Mucosa of descending colon (tissue), 3 donors: ENCODE results near the gene ABCB8. TPM values are rescaled to one million over a fixed set of nuclear protein-coding genes. Genes with fewer than 3 reads are reported as not detected.

Experiments
- ATAC-seq: fragments of 200-7000 bp; cut with Tn5 transposase; one replicate; pipeline ENCODE4 v1.9.1; 2020; ENCODE audit warnings: mild to moderate bottlenecking, moderate library complexity
- DNase-seq, 3 donors: peaks; one replicate each; pipeline ENCODE4 v3.0.0-alpha.2; 2020
- H3K36me3 ChIP-seq: fragments of 200-600 bp; one replicate; pipeline ENCODE4 v1.8.0; 2021; ENCODE audit warnings: low read depth, mild to moderate bottlenecking
- H3K4me1 ChIP-seq: fragments of 200-600 bp; one replicate; pipeline ENCODE4 v1.8.0; 2021; ENCODE audit warnings: low read depth, mild to moderate bottlenecking
- H3K4me3 ChIP-seq: fragments of 200-600 bp; one replicate; pipeline ENCODE4 v1.8.0; 2021; ENCODE audit warnings: mild to moderate bottlenecking
- H3K9me3 ChIP-seq: fragments of 200-600 bp; one replicate; pipeline ENCODE4 v1.8.0; 2021; ENCODE audit warnings: mild to moderate bottlenecking
- intact Hi-C, 2 donors: fragments of 100-400 bp; cut with DNase I in 1 of 2; cut with micrococcal nuclease in 1 of 2; formaldehyde crosslinking; loops; one replicate each; pipeline versions ENCODE4 v1.11.0 to v1.11.1; 2022; cut with DNase I, micrococcal nuclease
- total RNA-seq, 3 donors: library from RNA; stranded (reverse); fragmentation: NEBNext Ultra II Directional in 2 of 3; extraction: Animal tissue kit (Norgen Biotek cat#: 25700) in 2 of 3; gene quantifications; one replicate each; pipeline versions ENCODE4 v1.2.1 to v1.2.4, GENCODE V29; 2021 to 2023
- TF ChIP-seq, protein P1 (sequence below): fragments of 200-600 bp; IDR thresholded peaks from one replicate; pipeline ENCODE4 v1.8.0; 2022; ENCODE audit warnings: antibody characterized with exemption, mild to moderate bottlenecking
- donor health status: DM: no; HTN: no; CAD: no; lungs with moderate emphysema.
- donor health status: DM: no; HTN: no; CAD: no.
- donor health status: DM: no; HTN: yes; CAD: no.

Gene ABCB8
- total RNA-seq, 3 donors from 2014 or later: 40.1 to 44.9 (median 41.8) TPM

DNA sequence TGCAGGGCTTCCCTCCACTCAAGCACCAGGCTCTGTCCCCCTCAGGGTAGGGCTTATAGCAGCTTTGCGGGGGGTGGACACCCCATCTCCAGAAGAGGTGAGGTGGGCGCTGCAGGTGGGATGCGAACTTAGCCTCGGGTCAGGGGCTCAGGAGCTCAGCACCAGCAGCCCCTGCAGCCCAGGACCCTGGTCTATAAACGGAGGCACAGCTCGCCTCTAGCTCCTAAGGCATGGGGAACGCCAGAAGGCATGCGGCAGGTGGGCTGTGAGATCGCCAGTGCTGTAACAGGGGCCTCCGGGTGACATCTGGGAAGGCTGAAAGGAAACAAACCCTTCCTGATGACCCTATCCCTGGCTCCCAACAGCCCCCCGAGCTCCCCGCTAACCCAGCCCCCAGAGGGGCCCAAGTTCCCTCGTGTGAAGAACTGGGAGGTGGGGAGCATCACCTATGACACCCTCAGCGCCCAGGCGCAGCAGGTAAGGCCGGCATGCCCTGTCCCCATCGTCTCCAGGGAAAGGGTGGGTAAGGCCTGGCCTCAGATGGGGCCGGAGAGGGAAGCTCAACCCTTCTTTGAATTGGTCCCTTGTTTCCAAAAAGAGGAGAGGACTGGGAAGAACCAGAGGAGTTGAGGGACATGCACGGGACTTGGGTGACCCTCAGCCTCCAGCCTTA lies 33.3 kb upstream of the ABCB8 start:
- peaks cover 10% of the 10 kb centered on the region for H3K9me3 ChIP-seq
- no peaks in the 10 kb centered on the region for H3K36me3 ChIP-seq
- DNase-seq (no peak), ATAC-seq (no peak)
- no peaks in the 10 kb centered on the region for H3K4me1 ChIP-seq
- H3K4me3 ChIP-seq: no peak overlapping the region
- intact Hi-C loops: no loop called here
- TF ChIP-seq, protein P1, sequence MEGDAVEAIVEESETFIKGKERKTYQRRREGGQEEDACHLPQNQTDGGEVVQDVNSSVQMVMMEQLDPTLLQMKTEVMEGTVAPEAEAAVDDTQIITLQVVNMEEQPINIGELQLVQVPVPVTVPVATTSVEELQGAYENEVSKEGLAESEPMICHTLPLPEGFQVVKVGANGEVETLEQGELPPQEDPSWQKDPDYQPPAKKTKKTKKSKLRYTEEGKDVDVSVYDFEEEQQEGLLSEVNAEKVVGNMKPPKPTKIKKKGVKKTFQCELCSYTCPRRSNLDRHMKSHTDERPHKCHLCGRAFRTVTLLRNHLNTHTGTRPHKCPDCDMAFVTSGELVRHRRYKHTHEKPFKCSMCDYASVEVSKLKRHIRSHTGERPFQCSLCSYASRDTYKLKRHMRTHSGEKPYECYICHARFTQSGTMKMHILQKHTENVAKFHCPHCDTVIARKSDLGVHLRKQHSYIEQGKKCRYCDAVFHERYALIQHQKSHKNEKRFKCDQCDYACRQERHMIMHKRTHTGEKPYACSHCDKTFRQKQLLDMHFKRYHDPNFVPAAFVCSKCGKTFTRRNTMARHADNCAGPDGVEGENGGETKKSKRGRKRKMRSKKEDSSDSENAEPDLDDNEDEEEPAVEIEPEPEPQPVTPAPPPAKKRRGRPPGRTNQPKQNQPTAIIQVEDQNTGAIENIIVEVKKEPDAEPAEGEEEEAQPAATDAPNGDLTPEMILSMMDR: no peak

DNA sequence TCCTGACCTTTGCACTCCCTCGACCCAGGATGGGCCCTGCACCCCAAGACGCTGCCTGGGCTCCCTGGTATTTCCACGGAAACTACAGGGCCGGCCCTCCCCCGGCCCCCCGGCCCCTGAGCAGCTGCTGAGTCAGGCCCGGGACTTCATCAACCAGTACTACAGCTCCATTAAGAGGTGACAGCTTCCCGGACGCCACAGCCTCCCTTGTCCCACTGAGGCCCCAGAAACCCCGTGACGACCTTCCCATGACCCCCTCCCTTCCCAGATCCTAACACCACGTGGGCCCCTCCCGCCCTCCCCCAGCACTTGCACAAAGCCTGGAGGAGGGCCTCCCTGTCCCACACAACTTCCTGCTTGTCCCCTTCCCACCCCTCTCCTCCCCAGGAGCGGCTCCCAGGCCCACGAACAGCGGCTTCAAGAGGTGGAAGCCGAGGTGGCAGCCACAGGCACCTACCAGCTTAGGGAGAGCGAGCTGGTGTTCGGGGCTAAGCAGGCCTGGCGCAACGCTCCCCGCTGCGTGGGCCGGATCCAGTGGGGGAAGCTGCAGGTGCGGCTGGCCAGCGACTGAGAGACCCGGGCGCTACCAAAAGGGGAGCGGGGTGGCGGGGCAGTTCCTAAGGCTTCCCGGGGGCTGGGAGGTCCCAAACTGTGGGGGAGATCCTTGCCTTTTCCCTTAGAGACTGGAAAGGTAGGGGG lies 31.7 kb upstream of the ABCB8 start:
- H3K4me1 ChIP-seq: no peaks in the 10 kb centered on the region
- DNase-seq (no peak), ATAC-seq (no peak)
- TF ChIP-seq, protein P1: no peak
- H3K4me3 ChIP-seq: no peak overlapping the region
- H3K36me3 ChIP-seq: no peaks in the 10 kb centered on the region
- intact Hi-C loops: no loop called here
- no peaks in the 10 kb centered on the region for H3K9me3 ChIP-seq

DNA sequence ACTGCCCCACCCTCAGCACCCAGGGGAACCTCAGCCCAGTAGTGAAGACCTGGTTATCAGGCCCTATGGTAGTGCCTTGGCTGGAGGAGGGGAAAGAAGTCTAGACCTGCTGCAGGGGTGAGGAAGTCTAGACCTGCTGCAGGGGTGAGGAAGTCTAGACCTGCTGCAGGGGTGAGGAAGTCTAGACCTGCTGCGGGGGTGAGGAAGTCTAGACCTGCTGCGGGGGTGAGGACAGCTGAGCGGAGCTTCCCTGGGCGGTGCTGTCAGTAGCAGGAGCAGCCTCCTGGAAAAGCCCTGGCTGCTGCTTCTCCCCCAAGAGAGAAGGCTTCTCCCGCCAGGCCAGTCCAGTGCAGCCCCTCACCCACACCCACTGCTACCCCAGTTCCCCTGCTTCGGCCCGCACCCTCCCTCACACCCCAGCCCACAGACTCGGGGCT lies 31.2 kb upstream of the ABCB8 start:
- Histone ChIP-seq H3K36me3 (no peaks in the 10 kb centered on the region), H3K9me3 (no peaks in the 10 kb centered on the region), H3K4me1 (no peaks in the 10 kb centered on the region), H3K4me3 (no peak overlapping the region)
- TF ChIP-seq, protein P1: no peak
- DNase-seq (no peak), ATAC-seq (no peak)
- intact Hi-C loops: no loop called here

DNA sequence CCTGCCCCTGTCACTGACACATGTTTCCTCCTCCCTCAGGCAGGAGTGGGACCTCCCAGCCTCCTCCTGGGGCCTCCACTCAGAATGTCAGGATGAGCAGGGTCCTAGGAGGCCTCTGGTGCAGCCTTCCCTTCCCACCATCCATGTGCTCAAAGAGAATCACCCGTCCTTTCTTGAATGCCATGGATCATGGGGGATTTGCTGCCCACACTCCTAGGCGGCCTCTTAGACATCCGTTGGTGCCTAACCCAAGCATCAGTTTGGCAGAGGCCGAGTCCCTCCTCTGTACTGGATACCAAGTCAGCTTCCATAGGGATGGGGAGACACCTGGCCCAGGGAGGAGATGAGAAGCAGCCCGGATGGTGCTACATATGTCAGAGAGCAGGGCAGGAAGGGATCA lies 30.4 kb upstream of the ABCB8 start:
- H3K4me3 ChIP-seq: no peak overlapping the region
- DNase-seq: no peak
- no peaks in the 10 kb centered on the region for H3K36me3 ChIP-seq
- H3K4me1 ChIP-seq: no peaks in the 10 kb centered on the region
- TF ChIP-seq, protein P1: no peak
- intact Hi-C loops: no loop called here
- no peaks in the 10 kb centered on the region for H3K9me3 ChIP-seq
- ATAC-seq: no peak

DNA sequence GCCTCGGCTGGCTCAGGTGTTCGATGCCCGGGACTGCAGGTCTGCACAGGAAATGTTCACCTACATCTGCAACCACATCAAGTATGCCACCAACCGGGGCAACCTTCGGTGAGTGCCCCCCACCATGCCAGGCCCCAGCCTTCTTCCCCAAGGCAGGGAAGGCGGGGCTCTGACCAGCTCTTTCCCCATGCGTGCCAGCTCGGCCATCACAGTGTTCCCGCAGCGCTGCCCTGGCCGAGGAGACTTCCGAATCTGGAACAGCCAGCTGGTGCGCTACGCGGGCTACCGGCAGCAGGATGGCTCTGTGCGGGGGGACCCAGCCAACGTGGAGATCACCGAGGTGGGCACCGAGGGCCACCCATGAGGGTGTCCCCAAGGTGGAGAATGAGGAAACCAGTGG lies 29.9 kb upstream of the ABCB8 start:
- Histone ChIP-seq H3K36me3 (no peaks in the 10 kb centered on the region), H3K4me1 (no peaks in the 10 kb centered on the region), H3K9me3 (no peaks in the 10 kb centered on the region), H3K4me3 (no peak overlapping the region)
- TF ChIP-seq, protein P1: no peak
- DNase-seq (no peak), ATAC-seq (no peak)
- intact Hi-C loops: no loop called here
